Measurements from ENCODE around the gene PFKFB3. TPM values are rescaled to one million over a fixed set of nuclear protein-coding genes. Genes with fewer than 3 reads are reported as not detected.

The PFKFB3 gene
- total RNA-seq, 1 experiment from 2014 or later = 43.6 TPM

DNA sequence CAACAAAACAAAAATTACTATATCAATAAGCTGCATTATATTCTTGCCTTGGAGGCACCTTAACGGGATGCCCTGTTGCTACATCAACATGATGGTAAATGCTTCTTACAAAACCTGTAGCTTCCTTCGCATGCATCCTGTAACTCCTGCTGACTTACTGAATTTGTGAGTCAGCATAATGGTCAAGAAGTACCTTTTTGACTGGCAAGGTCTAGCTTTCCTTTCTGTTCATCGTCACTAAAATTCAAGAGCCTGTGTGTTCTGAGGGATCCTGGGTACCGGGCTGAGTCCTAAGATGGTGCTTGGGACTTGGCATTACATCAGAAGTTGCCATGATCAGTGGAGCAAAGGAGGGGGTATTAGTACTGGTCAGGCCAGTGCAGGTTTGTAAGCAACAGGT is 4.9 kb downstream of the PFKFB3 start:
- Histone ChIP-seq H4K20me1 (ENCODE audit: insufficient read depth, low read depth, low read length) (peaks cover 50% of the 10 kb centered on the region; the same call in 1 of the 2 replicates), H3K4me1 (ENCODE audit: low read length) (peaks cover 13% of the 10 kb centered on the region), H3K4me3 (ENCODE audit: low read length) (no peak overlapping the region), H2AFZ (ENCODE audit: low read length) (no peak overlapping the region), H3K27ac (ENCODE audit: low read length) (no peak overlapping the region), H3K9ac (ENCODE audit: low read length) (no peak overlapping the region), H3K9me2 (replicated peaks; ENCODE audit: insufficient read depth, low read length) (no peaks in the 10 kb centered on the region), H3K9me3 (ENCODE audit: low read length) (no peaks in the 10 kb centered on the region), H3K36me3 (ENCODE audit: insufficient read depth, low read length) (no peaks in the 10 kb centered on the region), H3K4me2 (ENCODE audit: low read depth, low read length, poor library complexity, severe bottlenecking) (no peak overlapping the region), H3K27me3 (ENCODE audit: low read length) (no peaks in the 10 kb centered on the region), H3K79me2 (ENCODE audit: low read length) (peaks cover 66% of the 10 kb centered on the region)
- DNase-seq = no peak

DNA sequence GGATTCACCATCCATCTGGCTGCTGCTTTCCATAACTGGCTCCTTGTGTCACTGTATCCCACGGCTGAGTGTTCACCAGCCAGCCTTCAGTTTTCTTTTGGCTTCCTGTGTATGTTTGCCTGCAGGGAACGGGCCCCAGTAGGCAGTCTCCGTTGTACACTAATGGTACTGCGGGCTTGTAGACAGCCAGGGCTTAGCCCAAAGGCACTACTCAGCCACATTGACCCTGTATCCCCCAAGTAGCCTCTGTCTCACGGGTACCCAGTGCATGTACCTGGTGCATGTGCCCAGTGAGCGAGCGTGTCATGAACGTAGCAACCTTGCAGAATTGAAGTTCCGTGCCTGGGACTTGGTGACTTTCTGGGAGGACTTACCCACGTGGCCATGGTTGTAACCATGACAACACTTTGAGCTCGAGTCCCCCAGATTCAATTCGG is 6.1 kb downstream of the PFKFB3 start:
- no peaks in the 10 kb centered on the region for H3K27me3 ChIP-seq (ENCODE audit: low read length)
- H3K4me2 ChIP-seq (ENCODE audit: low read depth, low read length, poor library complexity, severe bottlenecking) = no peak overlapping the region
- H3K27ac ChIP-seq (ENCODE audit: low read length) = no peak overlapping the region
- peaks cover 13% of the 10 kb centered on the region for H3K4me1 ChIP-seq (ENCODE audit: low read length)
- peaks cover 53% of the 10 kb centered on the region; the same call in 1 of the 2 replicates for H4K20me1 ChIP-seq (ENCODE audit: insufficient read depth, low read depth, low read length)
- H3K79me2 ChIP-seq (ENCODE audit: low read length) = peaks cover 70% of the 10 kb centered on the region
- no peaks in the 10 kb centered on the region for H3K9me3 ChIP-seq (ENCODE audit: low read length)
- H3K4me3 ChIP-seq (ENCODE audit: low read length) = no peak overlapping the region
- no peaks in the 10 kb centered on the region for H3K36me3 ChIP-seq (ENCODE audit: insufficient read depth, low read length)
- H3K9ac ChIP-seq (ENCODE audit: low read length) = no peak overlapping the region
- H2AFZ ChIP-seq (ENCODE audit: low read length) = no peak overlapping the region
- H3K9me2 ChIP-seq (replicated peaks; ENCODE audit: insufficient read depth, low read length) = no peaks in the 10 kb centered on the region
- no peak for DNase-seq

DNA sequence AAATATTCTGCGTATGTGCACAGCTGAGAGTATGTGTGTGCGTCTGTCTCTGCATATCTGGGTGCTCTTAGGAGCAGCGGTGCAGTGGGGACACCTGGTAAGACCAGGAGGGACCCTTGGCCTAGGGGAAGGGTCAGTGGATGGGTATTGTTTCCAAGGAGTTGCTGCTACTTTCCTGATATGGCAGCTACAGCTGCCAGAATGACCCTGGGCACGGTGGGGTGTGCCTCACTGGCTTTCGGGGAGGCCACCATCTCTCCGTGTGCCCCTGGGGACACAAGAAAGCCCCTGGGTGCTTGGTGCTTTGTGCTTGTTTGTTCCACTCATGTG is 8.6 kb downstream of the PFKFB3 start:
- Histone ChIP-seq H3K4me1 (ENCODE audit: low read length) (no peaks in the 10 kb centered on the region), H3K9me3 (ENCODE audit: low read length) (no peaks in the 10 kb centered on the region), H3K4me3 (ENCODE audit: low read length) (no peak overlapping the region), H3K9me2 (replicated peaks; ENCODE audit: insufficient read depth, low read length) (no peaks in the 10 kb centered on the region), H3K4me2 (ENCODE audit: low read depth, low read length, poor library complexity, severe bottlenecking) (no peak overlapping the region), H3K79me2 (ENCODE audit: low read length) (peaks cover 53% of the 10 kb centered on the region), H3K36me3 (ENCODE audit: insufficient read depth, low read length) (0 out of 2 replicates have a peak, but pooled peaks cover under 1% of the 10 kb centered on the region), H4K20me1 (ENCODE audit: insufficient read depth, low read depth, low read length) (peaks cover 40% of the 10 kb centered on the region; the same call in 1 of the 2 replicates), H2AFZ (ENCODE audit: low read length) (no peak overlapping the region), H3K9ac (ENCODE audit: low read length) (no peak overlapping the region), H3K27me3 (ENCODE audit: low read length) (no peaks in the 10 kb centered on the region), H3K27ac (ENCODE audit: low read length) (no peak overlapping the region)
- no peak for DNase-seq

DNA sequence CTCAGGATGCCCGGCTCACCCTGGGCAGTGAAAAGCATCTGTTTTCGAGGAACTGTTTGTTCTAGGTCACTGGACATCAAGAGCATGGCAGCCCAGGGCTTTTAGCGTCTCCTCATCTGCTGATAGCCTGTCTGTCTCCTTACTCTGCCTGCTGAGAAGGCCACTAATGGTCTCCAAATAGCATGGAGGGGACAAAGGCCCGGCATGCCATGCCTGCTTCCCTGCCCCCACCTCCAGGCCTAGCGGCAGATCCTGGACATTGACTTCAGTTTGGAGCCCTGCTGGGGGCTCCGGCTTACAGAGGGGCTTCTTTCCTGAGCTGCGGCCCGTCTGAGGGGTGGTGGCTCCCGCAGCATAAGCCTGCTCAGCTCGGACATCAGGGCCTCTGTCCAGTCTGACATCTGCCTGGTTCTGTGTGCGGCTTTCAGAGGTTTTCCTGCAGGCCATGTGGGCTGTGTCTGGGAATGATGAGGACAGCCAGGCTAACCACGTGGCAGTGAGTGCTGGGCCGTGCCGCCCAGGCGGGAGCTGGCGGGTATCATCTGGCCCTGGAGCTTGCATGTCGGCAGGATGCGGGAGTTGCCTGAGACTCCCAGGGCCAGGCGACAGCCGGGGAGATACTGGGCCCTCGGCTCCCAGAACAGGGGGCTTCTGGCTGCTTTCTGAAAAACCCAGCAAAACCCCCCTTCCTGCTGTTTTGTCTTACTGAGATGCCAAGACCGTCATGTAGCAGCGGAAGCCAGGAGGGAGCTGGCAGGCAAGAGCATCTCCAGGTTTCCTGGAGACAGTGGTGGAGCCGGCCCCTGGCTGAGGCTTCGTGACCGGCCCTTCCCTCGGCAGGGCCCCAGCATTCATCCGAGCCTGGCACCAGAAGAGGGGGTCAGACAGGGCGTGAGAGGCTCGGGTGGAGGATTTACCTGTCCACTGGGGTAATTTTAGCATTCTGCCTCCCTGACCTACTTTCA is 9.2 kb downstream of the PFKFB3 start:
- no peak overlapping the region for H3K4me3 ChIP-seq (ENCODE audit: low read length)
- H3K4me1 ChIP-seq (ENCODE audit: low read length) = no peaks in the 10 kb centered on the region
- DNase-seq = no peak
- H3K9me2 ChIP-seq (replicated peaks; ENCODE audit: insufficient read depth, low read length) = no peaks in the 10 kb centered on the region
- no peak overlapping the region for H3K27ac ChIP-seq (ENCODE audit: low read length)
- H3K9me3 ChIP-seq (ENCODE audit: low read length) = no peaks in the 10 kb centered on the region
- H3K4me2 ChIP-seq (ENCODE audit: low read depth, low read length, poor library complexity, severe bottlenecking) = no peak overlapping the region
- H3K27me3 ChIP-seq (ENCODE audit: low read length) = no peaks in the 10 kb centered on the region
- no peak overlapping the region for H2AFZ ChIP-seq (ENCODE audit: low read length)
- 0 out of 2 replicates have a peak, but pooled peaks cover 4% of the 10 kb centered on the region for H3K36me3 ChIP-seq (ENCODE audit: insufficient read depth, low read length)
- H3K79me2 ChIP-seq (ENCODE audit: low read length) = peaks cover 53% of the 10 kb centered on the region
- no peak overlapping the region for H3K9ac ChIP-seq (ENCODE audit: low read length)
- peaks cover 40% of the 10 kb centered on the region; the same call in 1 of the 2 replicates for H4K20me1 ChIP-seq (ENCODE audit: insufficient read depth, low read depth, low read length)

DNA sequence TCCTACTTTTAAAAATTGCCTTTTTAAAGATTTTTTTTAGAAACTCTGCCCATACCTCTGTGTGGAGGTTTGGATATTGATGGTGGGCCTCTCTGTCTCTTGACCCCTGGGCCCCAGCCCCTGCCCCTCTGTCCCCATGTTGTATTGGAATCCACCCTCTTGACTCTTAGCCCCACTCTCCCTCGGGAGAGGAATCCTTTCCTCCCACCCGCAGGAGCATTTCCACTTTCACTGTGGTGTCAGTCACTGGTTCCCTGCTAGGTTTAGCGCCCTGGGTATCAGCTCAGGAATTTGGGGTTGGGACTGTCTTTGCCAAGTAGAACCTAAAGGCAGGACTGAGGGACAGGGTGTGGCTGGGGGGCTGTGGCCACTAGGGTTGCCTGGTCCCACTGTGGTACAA is 10.1 kb downstream of the PFKFB3 start:
- H4K20me1 ChIP-seq (ENCODE audit: insufficient read depth, low read depth, low read length) = peaks cover 38% of the 10 kb centered on the region; the same call in 1 of the 2 replicates
- peaks cover 45% of the 10 kb centered on the region for H3K79me2 ChIP-seq (ENCODE audit: low read length)
- H3K27ac ChIP-seq (ENCODE audit: low read length) = no peak overlapping the region
- no peaks in the 10 kb centered on the region for H3K9me3 ChIP-seq (ENCODE audit: low read length)
- H3K4me1 ChIP-seq (ENCODE audit: low read length) = no peaks in the 10 kb centered on the region
- H3K9ac ChIP-seq (ENCODE audit: low read length) = no peak overlapping the region
- DNase-seq = no peak
- no peak overlapping the region for H3K4me2 ChIP-seq (ENCODE audit: low read depth, low read length, poor library complexity, severe bottlenecking)
- H2AFZ ChIP-seq (ENCODE audit: low read length) = no peak overlapping the region
- H3K27me3 ChIP-seq (ENCODE audit: low read length) = no peaks in the 10 kb centered on the region
- H3K36me3 ChIP-seq (ENCODE audit: insufficient read depth, low read length) = 0 out of 2 replicates have a peak, but pooled peaks cover 4% of the 10 kb centered on the region
- no peak overlapping the region for H3K4me3 ChIP-seq (ENCODE audit: low read length)
- no peaks in the 10 kb centered on the region for H3K9me2 ChIP-seq (replicated peaks; ENCODE audit: insufficient read depth, low read length)

DNA sequence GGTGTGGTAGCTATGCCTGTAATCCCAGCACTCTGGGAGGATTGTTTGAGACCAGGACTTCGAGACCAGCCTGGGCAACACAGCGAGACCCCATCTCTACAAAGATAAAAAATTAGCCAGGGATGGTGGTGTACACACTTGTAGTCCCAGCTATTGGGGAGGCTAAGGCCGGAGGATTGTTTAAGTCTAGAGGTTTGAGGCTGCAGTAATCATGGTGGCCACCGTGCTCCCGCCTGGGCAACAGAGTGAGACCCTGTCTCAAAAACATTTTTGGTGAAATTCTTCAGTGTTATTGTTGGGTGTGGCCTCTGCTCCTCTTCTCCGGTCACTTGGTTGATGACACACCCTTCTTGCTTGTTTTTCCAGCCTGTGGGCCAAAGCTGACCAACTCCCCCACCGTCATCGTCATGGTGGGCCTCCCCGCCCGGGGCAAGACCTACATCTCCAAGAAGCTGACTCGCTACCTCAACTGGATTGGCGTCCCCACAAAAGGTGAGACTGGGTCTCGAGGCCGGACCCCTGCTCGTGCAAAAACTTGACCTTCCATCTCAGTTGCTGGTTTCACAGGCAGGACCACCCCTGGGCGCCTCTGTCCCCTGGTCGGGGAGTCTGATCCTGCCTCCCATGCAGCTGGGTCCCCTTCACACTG is 10.6 kb downstream of the PFKFB3 start:
- Histone ChIP-seq H2AFZ (ENCODE audit: low read length) (no peak overlapping the region), H3K27me3 (ENCODE audit: low read length) (no peaks in the 10 kb centered on the region), H3K4me3 (ENCODE audit: low read length) (no peak overlapping the region), H3K9me3 (ENCODE audit: low read length) (no peaks in the 10 kb centered on the region), H3K4me2 (ENCODE audit: low read depth, low read length, poor library complexity, severe bottlenecking) (no peak overlapping the region), H3K79me2 (ENCODE audit: low read length) (peaks cover 40% of the 10 kb centered on the region), H3K36me3 (ENCODE audit: insufficient read depth, low read length) (0 out of 2 replicates have a peak, but pooled peaks cover 4% of the 10 kb centered on the region), H3K4me1 (ENCODE audit: low read length) (no peaks in the 10 kb centered on the region), H3K9ac (ENCODE audit: low read length) (no peak overlapping the region), H3K9me2 (replicated peaks; ENCODE audit: insufficient read depth, low read length) (no peaks in the 10 kb centered on the region), H4K20me1 (ENCODE audit: insufficient read depth, low read depth, low read length) (peaks cover 32% of the 10 kb centered on the region; the same call in 1 of the 2 replicates), H3K27ac (ENCODE audit: low read length) (no peak overlapping the region)
- no peak for DNase-seq

DNA sequence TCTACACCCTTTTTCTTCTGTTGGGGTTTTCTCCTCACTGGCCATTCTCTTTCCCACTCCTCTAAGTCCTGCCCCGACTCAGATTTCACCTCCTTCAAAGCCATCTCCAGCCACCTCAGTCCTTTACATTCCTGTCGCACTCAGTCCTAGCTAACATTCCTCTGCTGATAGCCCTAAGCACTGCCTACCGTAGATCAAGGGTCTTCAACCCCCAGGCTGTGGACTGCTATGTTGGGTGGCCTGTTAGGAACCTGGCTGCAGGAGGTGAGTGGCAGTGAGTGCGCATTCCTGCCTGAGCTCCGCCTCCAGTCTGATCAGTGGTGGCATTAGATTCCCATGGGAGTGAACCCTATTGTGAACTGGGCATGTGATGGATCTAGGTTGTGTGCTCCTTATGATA is 11.2 kb downstream of the PFKFB3 start:
- Histone ChIP-seq H4K20me1 (ENCODE audit: insufficient read depth, low read depth, low read length) (peaks cover 27% of the 10 kb centered on the region; the same call in 1 of the 2 replicates), H3K4me1 (ENCODE audit: low read length) (no peaks in the 10 kb centered on the region), H3K9me2 (replicated peaks; ENCODE audit: insufficient read depth, low read length) (no peaks in the 10 kb centered on the region), H3K27me3 (ENCODE audit: low read length) (no peaks in the 10 kb centered on the region), H3K27ac (ENCODE audit: low read length) (no peak overlapping the region), H2AFZ (ENCODE audit: low read length) (no peak overlapping the region), H3K4me2 (ENCODE audit: low read depth, low read length, poor library complexity, severe bottlenecking) (no peak overlapping the region), H3K9ac (ENCODE audit: low read length) (no peak overlapping the region), H3K4me3 (ENCODE audit: low read length) (no peak overlapping the region), H3K79me2 (ENCODE audit: low read length) (peaks cover 34% of the 10 kb centered on the region), H3K9me3 (ENCODE audit: low read length) (no peaks in the 10 kb centered on the region), H3K36me3 (ENCODE audit: insufficient read depth, low read length) (0 out of 2 replicates have a peak, but pooled peaks cover 4% of the 10 kb centered on the region)
- no peak for DNase-seq

DNA sequence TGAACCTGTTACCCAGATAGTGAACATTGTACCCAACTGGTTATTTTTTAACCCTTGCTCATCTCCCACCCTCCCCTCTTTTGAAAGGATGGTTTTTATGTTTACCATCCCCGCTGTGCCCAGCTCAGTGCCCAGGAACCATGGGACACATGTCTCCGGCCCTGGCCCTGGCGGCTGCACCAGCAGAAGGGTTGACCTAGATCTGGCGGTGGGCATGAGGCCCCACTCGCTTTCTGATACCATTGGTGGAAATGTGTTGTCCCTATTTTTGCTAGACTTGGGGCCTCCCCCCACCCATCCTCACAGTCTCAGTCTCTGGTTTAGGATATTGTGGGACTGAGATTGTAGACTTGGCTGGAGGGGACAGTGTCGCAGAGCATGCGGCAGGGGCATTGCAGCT is 11.9 kb downstream of the PFKFB3 start:
- H3K9ac ChIP-seq (ENCODE audit: low read length) = no peak overlapping the region
- H3K27me3 ChIP-seq (ENCODE audit: low read length) = no peaks in the 10 kb centered on the region
- H3K27ac ChIP-seq (ENCODE audit: low read length) = no peak overlapping the region
- no peaks in the 10 kb centered on the region for H3K9me3 ChIP-seq (ENCODE audit: low read length)
- H3K4me3 ChIP-seq (ENCODE audit: low read length) = no peak overlapping the region
- 0 out of 2 replicates have a peak, but pooled peaks cover 4% of the 10 kb centered on the region for H3K36me3 ChIP-seq (ENCODE audit: insufficient read depth, low read length)
- no peaks in the 10 kb centered on the region for H3K9me2 ChIP-seq (replicated peaks; ENCODE audit: insufficient read depth, low read length)
- no peak overlapping the region for H3K4me2 ChIP-seq (ENCODE audit: low read depth, low read length, poor library complexity, severe bottlenecking)
- no peaks in the 10 kb centered on the region for H3K4me1 ChIP-seq (ENCODE audit: low read length)
- H3K79me2 ChIP-seq (ENCODE audit: low read length) = peaks cover 28% of the 10 kb centered on the region
- DNase-seq = no peak
- H4K20me1 ChIP-seq (ENCODE audit: insufficient read depth, low read depth, low read length) = peaks cover 23% of the 10 kb centered on the region; the same call in 1 of the 2 replicates
- H2AFZ ChIP-seq (ENCODE audit: low read length) = no peak overlapping the region

All from Karpas-422 (cell line).